DOHH2 (cell line): ENCODE results near the gene MAP2K2.
"Not testable (repeated sequence)": the region's sequence is repeated elsewhere in the genome, so short reads cannot be mapped to it uniquely, and the experiment has no call there.

ENCODE experiments used
- H3F3A ChIP-seq: fragments of 200-600 bp; sonication (generic), shearing (Covaris generic); 2 replicates; pipeline ENCODE4 v1.6.0; 2016; ENCODE audit warnings: antibody characterized with exemption, mild to moderate bottlenecking; ENCODE audit not compliant: control insufficient read depth, insufficient read depth
- H3K27ac ChIP-seq: fragments of 200-600 bp; sonication (generic); 2 replicates; pipeline ENCODE4 v1.5.1; 2014; ENCODE audit warnings: low read depth, mild to moderate bottlenecking, low read length, moderate library complexity
- H3K27me3 ChIP-seq: fragments of 200-600 bp; sonication (generic); 2 replicates; pipeline ENCODE4 v1.6.1; 2014; ENCODE audit warnings: mild to moderate bottlenecking, low read length, mixed read lengths; ENCODE audit not compliant: control insufficient read depth
- H3K36me3 ChIP-seq: fragments of 200-600 bp; sonication (generic); 2 replicates; pipeline ENCODE4 v1.6.1; 2014; ENCODE audit warnings: mild to moderate bottlenecking, low read length, moderate library complexity, mixed read lengths; ENCODE audit not compliant: control insufficient read depth
- H3K4me1 ChIP-seq: fragments of 200-600 bp; sonication (generic); 2 replicates; pipeline ENCODE4 v1.6.1; 2014; ENCODE audit warnings: mild to moderate bottlenecking, low read length, mixed read lengths; ENCODE audit not compliant: control insufficient read depth
- H3K4me2 ChIP-seq: fragments of 200-600 bp; sonication (generic); 2 replicates; pipeline ENCODE4 v1.6.0; 2014; ENCODE audit warnings: mild to moderate bottlenecking, low read length, moderate library complexity
- H3K4me3 ChIP-seq: fragments of 200-600 bp; sonication (generic); 2 replicates; pipeline ENCODE4 v1.5.1; 2014; ENCODE audit warnings: mild to moderate bottlenecking, low read length, mixed read lengths
- H3K79me2 ChIP-seq: fragments of 200-600 bp; sonication (generic); 2 replicates; pipeline ENCODE4 v1.6.1; 2014; ENCODE audit warnings: mild to moderate bottlenecking, low read length, mixed read lengths; ENCODE audit not compliant: control insufficient read depth
- H3K9me2 ChIP-seq: fragments of 200-600 bp; sonication (generic); replicated peaks from 2 replicates; pipeline ENCODE4 v1.6.1; 2014; ENCODE audit warnings: mild to moderate bottlenecking, low read length, mixed read lengths; ENCODE audit not compliant: control insufficient read depth
- H3K9me3 ChIP-seq: fragments of 200-600 bp; sonication (generic); 2 replicates; pipeline ENCODE4 v1.6.1; 2014; ENCODE audit warnings: antibody characterized with exemption, low read length, mixed read lengths; ENCODE audit not compliant: control insufficient read depth, insufficient read depth
- H4K20me1 ChIP-seq: fragments of 200-600 bp; sonication (generic); 2 replicates; pipeline ENCODE4 v1.6.0; 2014; ENCODE audit warnings: low read depth, mild to moderate bottlenecking, antibody characterized with exemption, low read length, moderate library complexity; ENCODE audit not compliant: control insufficient read depth, insufficient read depth
- EZH2phosphoT487 ChIP-seq: fragments of 200-600 bp; sonication (generic); IDR thresholded peaks from 2 replicates; pipeline ENCODE4 v1.6.1; 2017; ENCODE audit warnings: borderline replicate concordance, mild to moderate bottlenecking, antibody characterized with exemption, low read length, moderate library complexity, mixed read lengths
- TF ChIP-seq, protein P1 (sequence below): fragments of 200-600 bp; sonication (generic); IDR thresholded peaks from one replicate; pipeline ENCODE4 v1.5.1; 2014; ENCODE audit warnings: antibody characterized with exemption, mild to moderate bottlenecking, low read depth, low read length; ENCODE audit not compliant: poor library complexity, severe bottlenecking

The MAP2K2 gene

DNA sequence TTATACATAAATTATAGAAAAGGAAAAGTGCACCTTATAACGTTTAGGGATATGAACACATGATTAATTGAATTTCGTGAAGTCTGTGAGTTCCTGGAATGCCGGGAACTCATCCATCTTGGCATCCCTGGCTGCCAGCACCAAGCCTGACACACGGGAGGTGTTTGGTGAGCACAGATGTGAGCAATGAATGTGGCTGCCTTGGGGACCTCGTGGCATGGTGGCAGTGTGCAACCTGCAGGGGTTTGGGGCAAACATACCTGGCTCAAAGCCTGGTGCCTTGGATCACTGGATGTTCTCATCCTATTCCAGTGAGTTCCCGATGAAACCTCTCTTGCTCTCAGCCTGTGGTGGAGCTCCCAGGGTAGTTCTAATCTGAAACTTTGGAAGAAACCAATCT lies 10.4 kb upstream of the MAP2K2 start:
- Histone ChIP-seq H3K4me2 (no peak overlapping the region), H3K9me3 (no peaks in the 10 kb centered on the region), H3K4me1 (no peaks in the 10 kb centered on the region), H4K20me1 (no peaks in the 10 kb centered on the region), H3K27ac (no peak overlapping the region), H3F3A (no peaks in the 10 kb centered on the region), H3K4me3 (no peak overlapping the region), H3K9me2 (no peaks in the 10 kb centered on the region), H3K36me3 (no peaks in the 10 kb centered on the region), H3K27me3 (peaks cover 8% of the 10 kb centered on the region), H3K79me2 (no peaks in the 10 kb centered on the region)
- no peak for TF ChIP-seq EZH2phosphoT487
- TF ChIP-seq, protein P1, sequence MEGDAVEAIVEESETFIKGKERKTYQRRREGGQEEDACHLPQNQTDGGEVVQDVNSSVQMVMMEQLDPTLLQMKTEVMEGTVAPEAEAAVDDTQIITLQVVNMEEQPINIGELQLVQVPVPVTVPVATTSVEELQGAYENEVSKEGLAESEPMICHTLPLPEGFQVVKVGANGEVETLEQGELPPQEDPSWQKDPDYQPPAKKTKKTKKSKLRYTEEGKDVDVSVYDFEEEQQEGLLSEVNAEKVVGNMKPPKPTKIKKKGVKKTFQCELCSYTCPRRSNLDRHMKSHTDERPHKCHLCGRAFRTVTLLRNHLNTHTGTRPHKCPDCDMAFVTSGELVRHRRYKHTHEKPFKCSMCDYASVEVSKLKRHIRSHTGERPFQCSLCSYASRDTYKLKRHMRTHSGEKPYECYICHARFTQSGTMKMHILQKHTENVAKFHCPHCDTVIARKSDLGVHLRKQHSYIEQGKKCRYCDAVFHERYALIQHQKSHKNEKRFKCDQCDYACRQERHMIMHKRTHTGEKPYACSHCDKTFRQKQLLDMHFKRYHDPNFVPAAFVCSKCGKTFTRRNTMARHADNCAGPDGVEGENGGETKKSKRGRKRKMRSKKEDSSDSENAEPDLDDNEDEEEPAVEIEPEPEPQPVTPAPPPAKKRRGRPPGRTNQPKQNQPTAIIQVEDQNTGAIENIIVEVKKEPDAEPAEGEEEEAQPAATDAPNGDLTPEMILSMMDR = no peak

- Histone ChIP-seq H3K9me3 (no peaks in the 10 kb centered on the region), H3K4me1 (no peaks in the 10 kb centered on the region), H3F3A (no peaks in the 10 kb centered on the region), H3K4me3 (no peak overlapping the region), H3K27me3 (peaks cover 8% of the 10 kb centered on the region), H3K4me2 (no peak overlapping the region), H3K9me2 (no peaks in the 10 kb centered on the region), H4K20me1 (no peaks in the 10 kb centered on the region), H3K36me3 (no peaks in the 10 kb centered on the region), H3K79me2 (no peaks in the 10 kb centered on the region), H3K27ac (no peak overlapping the region)
- TF ChIP-seq EZH2phosphoT487 = no peak
- TF ChIP-seq, protein P1 = no peak
Observed at GRCh38 chr19:4130744-4131438, 7.0 kb upstream of the MAP2K2 start.

DNA sequence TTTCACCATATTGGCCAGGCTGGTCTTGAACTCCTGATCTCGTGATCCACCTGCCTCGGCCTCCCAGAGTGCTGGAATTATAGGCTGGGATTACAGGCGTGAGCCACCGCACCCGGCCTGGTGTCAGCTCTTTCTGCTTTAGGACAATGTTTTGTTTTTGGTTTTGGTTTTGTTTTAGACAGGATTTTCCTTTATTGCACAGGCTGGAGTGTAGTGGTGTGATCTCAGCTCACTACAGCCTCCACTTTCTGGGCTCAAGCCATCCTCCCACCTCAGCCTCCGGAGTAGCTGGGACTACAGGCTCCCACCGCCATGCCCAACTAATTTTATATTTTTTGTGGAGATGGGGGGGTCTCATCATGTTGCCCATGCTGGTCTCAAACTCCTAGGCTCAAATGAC lies 5.1 kb upstream of the MAP2K2 start:
- not testable (repeated sequence) for H3K9me3 ChIP-seq, H3K27ac ChIP-seq, H3K4me3 ChIP-seq, H3K4me2 ChIP-seq, H3K9me2 ChIP-seq, H4K20me1 ChIP-seq, H3K27me3 ChIP-seq, H3K79me2 ChIP-seq, H3K4me1 ChIP-seq, H3K36me3 ChIP-seq, H3F3A ChIP-seq

DNA sequence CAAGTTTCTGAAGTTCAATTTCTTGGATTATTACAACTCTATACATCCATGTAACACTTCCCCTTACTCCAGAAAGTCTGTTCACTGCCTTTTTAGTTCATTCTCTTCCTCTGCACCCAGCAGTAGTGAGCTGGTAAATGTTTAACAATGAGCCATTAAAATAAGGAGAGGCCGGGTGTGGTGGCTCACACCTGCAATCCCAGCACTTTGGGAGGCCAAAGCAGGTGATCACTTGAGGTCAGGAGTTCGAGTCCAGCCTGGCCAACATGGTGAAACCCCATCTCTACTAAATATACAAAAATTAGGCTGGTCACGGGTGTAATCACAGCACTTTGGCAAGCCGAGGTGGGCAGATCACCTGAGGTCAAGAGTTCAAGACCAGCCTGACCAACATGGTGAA lies 3.4 kb upstream of the MAP2K2 start:
- H3F3A ChIP-seq, H3K36me3 ChIP-seq, H3K4me3 ChIP-seq, H3K27me3 ChIP-seq, H3K9me2 ChIP-seq, H3K9me3 ChIP-seq, H3K4me2 ChIP-seq, H4K20me1 ChIP-seq, H3K27ac ChIP-seq: not testable (repeated sequence)
- H3K4me1 ChIP-seq = peaks cover 16% of the 10 kb centered on the region
- peaks cover 14% of the 10 kb centered on the region for H3K79me2 ChIP-seq
